Activated CD4-positive, alpha-beta T cell treated with anti-CD3 and anti-CD28 coated beads, Interleukin-2, amount 10 ng/mL, durations not matched to agents 24 days and 14 days (primary cell): Measurements from ENCODE around the gene LDLRAD4. TPM values are rescaled to one million over a fixed set of nuclear protein-coding genes. Genes with fewer than 3 reads are reported as not detected.
A peak's percentile ranks its signal among the peaks of the same experiment; 100 is the strongest.

Source experiments
- DNase-seq: peaks from one replicate; pipeline ENCODE4 v3.0.0; 2022
- H3K27ac Mint-ChIP-seq: one replicate; pipeline ENCODE4 v1.8.0; 2022; ENCODE audit warnings: mild to moderate bottlenecking, mixed read lengths
- H3K27me3 Mint-ChIP-seq: one replicate; pipeline ENCODE4 v1.8.0; 2022; ENCODE audit warnings: mixed read lengths
- H3K36me3 Mint-ChIP-seq: one replicate; pipeline ENCODE4 v1.8.0; 2022; ENCODE audit warnings: low read depth, mild to moderate bottlenecking, mixed read lengths
- H3K4me1 Mint-ChIP-seq: one replicate; pipeline ENCODE4 v1.8.0; 2021; ENCODE audit warnings: mixed read lengths
- H3K4me3 Mint-ChIP-seq: one replicate; pipeline ENCODE4 v1.8.0; 2022; ENCODE audit warnings: mild to moderate bottlenecking, moderate library complexity, mixed read lengths
- H3K9me3 Mint-ChIP-seq: one replicate; pipeline ENCODE4 v1.8.0; 2021; ENCODE audit warnings: mixed read lengths
- intact Hi-C: fragments of 100-400 bp; cut with micrococcal nuclease; formaldehyde crosslinking; loops from one replicate; pipeline ENCODE4 v1.15.1; 2023
- total RNA-seq: library from RNA; stranded (reverse); gene quantifications from 2 replicates; pipeline ENCODE4 v1.2.3, GENCODE V29; 2022

LDLRAD4 gene
- total RNA-seq, 1 donor from 2014 or later = 36.5 TPM

DNA sequence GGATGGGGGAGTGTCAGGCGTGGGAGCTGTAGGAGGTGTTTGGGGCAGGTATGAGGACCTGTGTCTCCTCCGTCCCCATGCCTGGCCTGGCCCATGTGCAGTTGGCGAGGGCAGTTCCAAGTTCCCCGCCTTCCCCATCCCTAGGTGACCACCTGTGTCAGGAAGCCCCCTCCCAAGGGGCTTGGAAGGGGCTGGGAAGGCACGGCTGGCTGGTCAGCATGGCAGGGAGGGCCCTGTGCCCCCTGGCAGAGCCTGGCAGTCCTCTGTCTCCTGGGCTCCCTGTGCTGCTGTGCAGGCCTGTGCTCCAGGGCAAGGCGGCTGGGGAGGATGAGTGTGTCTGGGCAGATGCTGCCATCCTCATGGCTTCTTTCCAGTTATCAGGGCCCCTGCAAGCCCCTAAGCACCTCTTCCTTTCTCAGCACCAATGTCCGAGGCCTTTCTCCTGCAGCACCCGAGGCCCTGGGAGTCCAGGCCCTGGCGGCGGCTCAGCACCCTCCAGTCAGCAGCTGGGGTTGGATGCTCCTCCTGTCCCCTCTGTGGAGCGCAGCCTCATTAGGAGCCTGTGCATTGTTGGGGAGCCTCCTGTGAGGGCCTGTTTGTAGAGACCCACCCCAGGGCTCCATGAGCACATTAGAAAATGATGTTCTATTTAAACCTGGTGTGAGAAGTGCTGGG lies 406.1 kb downstream of the LDLRAD4 start:
- H3K4me1 Mint-ChIP-seq = peaks cover 15% of the 10 kb centered on the region
- no peaks in the 10 kb centered on the region for H3K9me3 Mint-ChIP-seq
- DNase-seq = no peak
- H3K27ac Mint-ChIP-seq = no peak overlapping the region
- no peak overlapping the region for H3K4me3 Mint-ChIP-seq
- H3K27me3 Mint-ChIP-seq = no peaks in the 10 kb centered on the region
- intact Hi-C loops = no loop called here
- H3K36me3 Mint-ChIP-seq = peaks cover 8% of the 10 kb centered on the region

DNA sequence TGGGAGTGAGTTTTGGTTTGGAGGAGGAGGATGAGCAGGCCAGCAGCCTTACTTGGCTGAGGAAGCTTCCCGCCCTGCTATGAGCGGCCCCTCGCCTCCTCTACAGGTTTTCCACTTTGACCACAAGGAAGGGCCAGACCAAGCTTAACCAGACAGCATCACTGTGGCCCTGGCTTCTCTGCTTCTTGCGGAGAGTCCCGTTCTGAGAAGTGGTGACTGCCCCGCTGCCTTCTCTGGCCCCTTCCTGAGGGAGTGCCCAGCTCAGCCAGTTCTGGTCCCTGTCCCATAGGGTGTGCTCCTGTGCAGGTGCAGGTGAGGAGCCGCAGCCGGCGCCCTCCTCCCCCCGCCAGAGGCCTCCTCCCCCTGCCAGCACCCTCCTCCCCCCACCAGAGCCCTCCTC lies 406.8 kb downstream of the LDLRAD4 start:
- intact Hi-C loops = no loop called here
- Mint-ChIP-seq H3K27me3 (no peaks in the 10 kb centered on the region), H3K27ac (no peak overlapping the region), H3K4me3 (no peak overlapping the region), H3K9me3 (no peaks in the 10 kb centered on the region), H3K4me1 (peaks cover 21% of the 10 kb centered on the region), H3K36me3 (peaks cover 12% of the 10 kb centered on the region)
- no peak for DNase-seq

DNA sequence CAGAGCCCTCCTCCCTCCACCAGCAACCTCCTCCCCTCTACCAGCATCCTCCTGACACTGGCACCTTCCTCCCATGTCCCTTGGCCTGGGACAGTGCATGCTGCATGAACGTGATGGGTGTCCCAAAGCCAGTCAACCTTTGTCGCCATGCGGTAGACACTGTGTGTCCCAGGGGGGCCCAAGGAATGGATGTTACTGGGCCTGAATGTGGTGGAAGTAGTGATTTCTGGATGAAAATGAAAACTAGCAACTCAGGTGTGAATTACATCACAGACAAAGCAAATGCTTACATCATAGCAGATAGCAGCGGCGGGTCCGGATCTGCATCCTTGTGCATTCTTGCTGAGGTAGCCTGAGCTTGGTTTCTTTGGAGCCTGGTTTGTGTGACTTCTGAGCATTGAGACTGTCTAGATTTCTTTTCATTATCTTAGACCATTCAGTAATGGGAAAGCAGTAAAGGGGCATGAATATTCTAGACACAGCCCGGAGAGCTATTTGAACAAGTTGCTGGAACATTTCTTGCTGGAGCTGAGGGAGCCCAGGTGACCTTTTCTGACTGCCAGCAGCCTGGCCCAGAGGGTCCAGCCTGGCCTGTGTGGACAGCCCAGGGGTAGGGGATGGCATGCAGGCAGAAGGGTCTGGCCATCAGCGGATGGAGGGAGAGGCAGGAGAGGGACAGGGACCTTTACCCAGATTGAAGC lies 407.4 kb downstream of the LDLRAD4 start:
- DNase-seq = no peak
- Mint-ChIP-seq H3K27ac (no peak overlapping the region), H3K27me3 (no peaks in the 10 kb centered on the region), H3K36me3 (peaks cover 12% of the 10 kb centered on the region), H3K4me3 (no peak overlapping the region), H3K9me3 (no peaks in the 10 kb centered on the region), H3K4me1 (peaks cover 21% of the 10 kb centered on the region)
- intact Hi-C loops = no loop called here

DNA sequence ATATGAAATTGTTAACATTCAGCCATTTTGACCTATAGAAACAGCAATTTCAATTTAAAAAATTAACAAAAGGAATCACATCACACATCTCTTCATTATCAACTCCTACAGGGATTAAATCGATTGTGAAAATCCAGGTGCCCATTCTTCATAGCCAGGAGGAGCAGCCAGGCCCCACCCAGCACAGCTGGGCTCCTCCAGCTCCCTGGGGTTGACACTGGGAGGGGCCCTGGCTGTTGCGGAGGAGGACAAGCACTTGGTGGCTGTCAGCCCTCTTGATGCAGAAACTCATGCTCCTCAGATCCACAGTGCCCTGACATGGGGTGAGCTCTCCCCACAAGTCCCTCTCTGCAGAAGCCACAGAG lies 408.0 kb downstream of the LDLRAD4 start:
- Mint-ChIP-seq H3K27me3 (no peaks in the 10 kb centered on the region), H3K4me1 (peaks cover 21% of the 10 kb centered on the region), H3K36me3 (peaks cover 10% of the 10 kb centered on the region), H3K9me3 (no peaks in the 10 kb centered on the region), H3K4me3 (no peak overlapping the region), H3K27ac (no peak overlapping the region)
- intact Hi-C loops = no loop called here
- no peak for DNase-seq

DNA sequence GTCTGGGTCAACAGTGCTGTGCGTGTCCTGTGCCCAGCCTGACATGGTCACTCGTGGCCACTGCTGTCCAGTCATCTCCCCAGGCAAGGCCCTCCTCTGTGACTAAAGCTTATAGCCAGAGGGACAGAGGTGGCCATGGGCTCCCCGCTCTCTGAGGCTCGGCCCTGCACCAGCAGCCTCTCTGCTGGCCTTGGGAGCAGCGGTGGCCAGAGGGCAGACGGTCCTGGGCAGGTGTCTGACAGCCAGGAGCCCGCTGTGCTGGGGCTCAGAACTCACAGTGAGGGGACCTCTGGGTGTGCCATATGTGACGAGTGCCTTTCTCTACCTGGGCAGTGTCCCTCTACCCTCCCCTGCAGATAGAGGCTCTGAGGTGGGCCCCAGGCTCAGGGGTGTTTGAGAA lies 409.1 kb downstream of the LDLRAD4 start:
- no peaks in the 10 kb centered on the region for H3K27me3 Mint-ChIP-seq
- peaks cover 21% of the 10 kb centered on the region for H3K4me1 Mint-ChIP-seq
- no peak for DNase-seq
- no peaks in the 10 kb centered on the region for H3K9me3 Mint-ChIP-seq
- H3K36me3 Mint-ChIP-seq = peaks cover 11% of the 10 kb centered on the region
- H3K27ac Mint-ChIP-seq = no peak overlapping the region
- intact Hi-C loops = no loop called here
- H3K4me3 Mint-ChIP-seq = no peak overlapping the region

DNA sequence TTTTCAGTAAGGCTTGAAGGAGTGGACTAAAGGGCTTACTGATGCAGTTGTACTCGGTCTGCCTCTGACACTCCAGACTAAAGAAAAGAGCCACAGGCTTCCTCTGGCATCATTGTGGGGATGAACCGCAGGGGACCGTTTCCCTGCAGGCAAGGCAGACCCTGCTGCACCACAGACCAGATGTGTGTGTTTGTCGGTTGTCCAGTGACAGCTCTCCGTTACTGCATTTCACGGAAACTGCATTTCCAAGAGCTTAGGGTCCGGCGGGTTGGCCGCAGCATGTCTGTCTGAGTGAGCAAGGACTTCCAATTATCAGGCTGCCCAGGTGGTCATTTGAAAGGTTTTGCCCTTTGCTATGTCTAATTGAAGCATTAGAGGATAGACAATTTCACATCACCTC lies 409.7 kb downstream of the LDLRAD4 start:
- Mint-ChIP-seq H3K27me3 (no peaks in the 10 kb centered on the region), H3K36me3 (peaks cover 11% of the 10 kb centered on the region), H3K4me3 (no peak overlapping the region), H3K27ac (no peak overlapping the region), H3K9me3 (no peaks in the 10 kb centered on the region), H3K4me1 (peaks cover 21% of the 10 kb centered on the region)
- no peak for DNase-seq
- intact Hi-C loops = no loop called here

DNA sequence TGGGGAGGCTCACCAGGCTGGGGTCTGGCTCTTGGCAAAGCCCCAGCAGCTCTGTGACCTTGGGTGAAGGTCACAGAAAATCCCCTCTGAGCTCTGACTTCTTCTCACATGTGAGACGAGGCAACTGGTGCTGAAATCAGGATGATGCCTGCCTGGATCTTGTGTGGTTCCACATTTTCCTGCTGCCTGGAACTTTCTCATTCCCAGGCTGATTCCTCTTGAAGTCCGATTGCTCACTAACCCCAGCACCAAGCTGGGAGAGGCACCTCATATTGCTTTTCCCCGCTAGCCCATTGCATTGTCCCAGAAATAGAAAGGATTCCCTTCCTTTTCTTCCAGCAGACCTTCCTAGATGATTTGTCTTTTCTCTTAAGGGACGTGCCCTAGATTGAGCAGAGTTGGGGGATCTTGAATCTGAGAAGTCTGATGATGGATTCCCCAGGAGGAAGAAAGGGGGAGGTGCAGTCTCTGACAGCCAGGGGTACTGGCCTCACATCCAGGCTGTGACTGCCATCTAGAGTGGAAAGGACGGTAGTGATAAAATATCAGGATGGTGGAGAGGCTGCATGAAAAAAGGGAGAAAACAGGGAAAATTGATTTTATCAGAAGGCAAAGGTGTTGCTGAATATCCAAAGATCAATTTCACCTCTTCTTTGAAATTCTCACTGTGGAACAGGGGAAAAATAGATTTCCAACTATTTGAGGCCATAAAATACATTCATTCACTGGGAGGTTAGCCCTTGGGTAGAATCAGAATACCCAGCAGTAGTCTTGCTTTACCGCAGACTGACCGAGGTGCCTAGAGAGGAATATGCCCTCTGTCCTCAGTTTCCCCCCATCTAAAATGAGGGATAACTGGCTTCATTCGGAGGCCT lies 411.5 kb downstream of the LDLRAD4 start:
- no peaks in the 10 kb centered on the region for H3K9me3 Mint-ChIP-seq

DNA sequence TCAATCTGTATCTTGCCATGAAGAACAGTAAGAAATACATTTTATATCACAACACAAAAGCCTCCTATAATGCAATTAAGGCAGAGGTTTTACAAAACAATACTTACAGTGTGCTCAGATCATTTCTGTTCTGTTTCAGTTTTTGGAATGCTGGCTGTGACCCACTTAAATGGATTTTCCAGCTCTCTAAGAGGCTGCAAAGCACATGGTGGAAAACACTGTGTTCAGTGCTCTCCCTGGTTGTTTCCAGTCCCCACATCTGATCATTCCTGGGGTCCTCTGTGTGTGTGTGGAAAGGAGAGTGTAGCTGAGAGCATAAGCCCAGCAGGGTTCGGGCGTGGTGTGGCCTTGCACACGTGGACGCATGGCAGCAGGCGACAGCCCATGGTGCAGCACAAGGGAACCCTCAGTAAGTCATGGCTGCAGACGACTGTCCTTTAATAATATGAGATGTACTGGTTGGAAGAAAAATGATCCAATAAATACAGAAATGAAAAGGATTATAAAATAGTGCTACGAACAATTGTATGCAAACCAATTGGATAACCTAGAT lies 412.2 kb downstream of the LDLRAD4 start:
- no peaks in the 10 kb centered on the region for H3K9me3 Mint-ChIP-seq
- H3K36me3 Mint-ChIP-seq = peaks cover 10% of the 10 kb centered on the region
- intact Hi-C loops = loop anchor here (1.0 kb wide), 2 partner anchors 72 to 414 kb away; no protein-coding TSS in a partner anchor
- H3K4me3 Mint-ChIP-seq = no peak overlapping the region
- peaks cover 21% of the 10 kb centered on the region for H3K4me1 Mint-ChIP-seq
- no peak for DNase-seq
- no peak overlapping the region for H3K27ac Mint-ChIP-seq
- H3K27me3 Mint-ChIP-seq = no peaks in the 10 kb centered on the region

More for the DNA sequence above, 411.5 kb downstream of the LDLRAD4 start:
- H3K4me3 Mint-ChIP-seq = no peak overlapping the region
- H3K4me1 Mint-ChIP-seq = peaks cover 21% of the 10 kb centered on the region
- H3K36me3 Mint-ChIP-seq = peaks cover 11% of the 10 kb centered on the region
- intact Hi-C loops = loop anchor here (1.0 kb wide), 2 partner anchors 72 to 414 kb away; no protein-coding TSS in a partner anchor
- H3K27ac Mint-ChIP-seq = peak overlapping the region; percentile 73
- peak; percentile 86 for DNase-seq
- no peaks in the 10 kb centered on the region for H3K27me3 Mint-ChIP-seq

DNA sequence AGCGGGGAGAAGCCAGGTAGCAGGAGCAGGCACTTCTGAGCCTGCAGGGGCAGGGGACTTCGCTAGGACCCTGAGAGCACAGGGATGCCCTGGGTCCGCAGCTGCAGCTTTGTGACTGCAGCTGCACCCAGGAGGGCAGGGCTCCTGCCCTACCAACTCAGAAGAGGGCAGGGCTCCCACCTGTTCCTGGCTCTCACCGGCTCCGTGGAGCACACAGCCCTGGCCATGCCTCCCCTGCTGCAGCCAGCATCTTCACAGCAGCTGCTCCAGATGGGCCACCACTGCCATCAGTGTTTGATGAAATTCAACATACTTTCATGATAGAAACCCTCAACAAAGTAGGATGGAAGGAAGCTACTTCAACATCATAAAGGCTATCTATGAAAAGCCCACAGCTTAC lies 415.1 kb downstream of the LDLRAD4 start:
- Mint-ChIP-seq H3K4me3 (no peak overlapping the region), H3K27me3 (no peaks in the 10 kb centered on the region), H3K4me1 (peaks cover 11% of the 10 kb centered on the region), H3K36me3 (peaks cover 5% of the 10 kb centered on the region), H3K27ac (no peak overlapping the region), H3K9me3 (no peaks in the 10 kb centered on the region)
- no peak for DNase-seq
- intact Hi-C loops = no loop called here

DNA sequence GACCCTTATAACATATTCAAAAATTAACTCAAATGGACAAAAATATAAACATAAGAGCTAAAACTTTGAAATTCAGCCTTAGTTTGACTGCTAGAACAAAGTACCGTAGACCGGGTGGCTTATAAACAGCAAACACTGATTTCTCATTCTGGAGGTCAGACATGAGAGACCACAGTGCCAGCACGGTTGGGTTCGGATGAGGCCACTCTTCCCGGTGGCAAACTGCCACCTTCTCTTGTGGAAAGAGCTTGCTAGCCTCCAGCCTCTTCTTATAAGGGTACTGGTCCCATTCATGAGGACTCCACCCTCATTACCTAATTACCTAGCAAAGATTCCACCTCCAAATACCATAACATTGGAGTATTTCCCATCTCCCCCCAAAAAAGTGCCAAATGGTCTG lies 416.5 kb downstream of the LDLRAD4 start:
- H3K27me3 Mint-ChIP-seq = no peaks in the 10 kb centered on the region
- no peak overlapping the region for H3K27ac Mint-ChIP-seq
- no peak overlapping the region for H3K4me3 Mint-ChIP-seq
- intact Hi-C loops = no loop called here
- H3K4me1 Mint-ChIP-seq = peaks cover 3% of the 10 kb centered on the region
- peaks cover 5% of the 10 kb centered on the region for H3K36me3 Mint-ChIP-seq
- no peaks in the 10 kb centered on the region for H3K9me3 Mint-ChIP-seq
- no peak for DNase-seq

DNA sequence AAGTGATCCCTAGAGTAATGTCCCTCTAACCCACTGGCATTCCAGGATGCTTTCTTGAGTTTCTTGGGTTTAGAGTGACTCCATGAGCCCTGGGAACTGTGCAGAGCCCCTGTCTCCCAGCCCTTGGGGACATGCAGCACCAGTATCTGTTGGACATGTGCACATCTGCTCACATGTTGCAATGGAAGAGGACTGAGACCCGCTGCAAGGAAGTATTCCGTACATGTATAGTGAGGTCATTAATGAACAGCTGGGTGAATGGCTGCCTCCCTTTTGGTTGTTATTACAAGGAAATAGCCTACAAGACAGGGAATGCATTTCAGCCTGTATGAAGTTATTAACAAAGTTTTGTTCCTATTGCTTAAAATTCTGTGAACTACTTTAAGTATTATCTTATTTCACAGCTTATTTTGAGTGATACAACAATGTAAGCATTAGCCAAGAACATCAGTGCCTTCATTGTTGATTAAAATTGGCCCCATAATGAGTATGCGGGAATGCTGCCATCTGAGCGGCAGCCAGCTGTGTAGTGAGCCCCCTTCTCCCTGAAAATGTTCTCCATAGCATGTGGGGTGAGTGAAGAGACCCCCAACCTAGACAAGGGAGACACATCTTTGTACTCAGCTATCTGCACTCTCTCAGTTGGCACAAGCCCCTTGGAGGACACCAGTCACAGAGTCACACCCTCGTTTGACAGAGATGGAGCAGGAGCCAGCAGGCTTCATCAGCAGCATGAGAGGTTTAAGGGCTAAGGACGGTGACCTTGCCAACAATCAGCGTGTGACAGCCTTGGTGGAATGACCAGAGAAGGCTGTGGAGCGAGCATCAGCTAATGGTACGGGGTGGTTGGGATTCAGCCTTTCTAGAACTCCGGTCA lies 420.4 kb downstream of the LDLRAD4 start:
- no peaks in the 10 kb centered on the region for H3K9me3 Mint-ChIP-seq
- H3K27ac Mint-ChIP-seq = no peak overlapping the region
- intact Hi-C loops = no loop called here
- no peak overlapping the region for H3K4me3 Mint-ChIP-seq
- H3K36me3 Mint-ChIP-seq = no peaks in the 10 kb centered on the region
- no peaks in the 10 kb centered on the region for H3K27me3 Mint-ChIP-seq
- no peaks in the 10 kb centered on the region for H3K4me1 Mint-ChIP-seq
- DNase-seq = no peak

DNA sequence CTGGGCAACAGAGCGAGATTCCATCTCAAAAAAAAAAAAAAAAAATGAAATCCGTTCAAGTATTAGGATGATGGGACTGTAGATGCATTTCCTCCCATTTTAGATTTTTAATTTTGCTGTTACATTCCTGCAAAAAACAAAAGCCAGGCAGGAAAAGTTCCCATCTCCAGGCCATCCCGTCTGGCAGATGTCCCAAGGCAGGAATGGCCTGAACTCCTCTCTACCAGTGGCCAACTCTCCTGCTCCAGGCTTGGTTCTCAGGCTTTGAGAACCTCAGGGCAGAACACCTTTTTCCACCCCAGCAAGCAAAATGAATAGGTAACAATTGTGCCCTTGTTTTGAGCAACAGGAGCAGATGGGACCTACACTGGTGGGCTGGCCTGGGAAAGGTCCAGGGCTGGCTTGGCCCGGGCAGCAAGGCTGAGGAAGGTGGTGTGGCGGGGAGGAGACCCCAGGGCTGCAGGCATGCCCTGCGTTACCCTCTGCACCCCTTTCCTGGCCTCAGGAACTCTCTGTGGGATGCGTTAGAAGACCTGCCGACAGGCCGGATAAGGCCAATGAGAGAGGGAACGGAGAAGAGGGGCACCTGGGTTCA lies 421.8 kb downstream of the LDLRAD4 start:
- DNase-seq = no peak
- Mint-ChIP-seq H3K9me3 (no peaks in the 10 kb centered on the region), H3K4me3 (no peak overlapping the region), H3K27me3 (no peaks in the 10 kb centered on the region), H3K27ac (no peak overlapping the region), H3K36me3 (peaks cover 5% of the 10 kb centered on the region), H3K4me1 (no peaks in the 10 kb centered on the region)
- intact Hi-C loops = no loop called here
